ENCODE measurements around the gene PCLO. TPM values are rescaled to one million over a fixed set of nuclear protein-coding genes. Genes with fewer than 3 reads are reported as not detected.
"Not testable (repeated sequence)": the region's sequence is repeated elsewhere in the genome, so short reads cannot be mapped to it uniquely, and the experiment has no call there.

PCLO gene
- total RNA-seq, 1 donor, result 0.36 TPM

GRCh38 chr7:82904871-82905270 is 257.8 kb downstream of the PCLO start:
- H3K79me2 ChIP-seq (ENCODE audit: insufficient read depth, low read length), result no peaks in the 10 kb centered on the region
- no peak overlapping the region for H2AFZ ChIP-seq (ENCODE audit: low read length)
- H3K27me3 ChIP-seq (ENCODE audit: insufficient read depth, low read length), result no peaks in the 10 kb centered on the region
- no peaks in the 10 kb centered on the region for H3K4me1 ChIP-seq (ENCODE audit: insufficient read depth, low read length)
- no peaks in the 10 kb centered on the region for H3K36me3 ChIP-seq (ENCODE audit: insufficient read depth, low read length)
- no peak for DNase-seq (ENCODE audit: insufficient read length, low spot score, missing footprints)
- no peaks in the 10 kb centered on the region for H4K20me1 ChIP-seq (ENCODE audit: insufficient read depth, low read length)
- no peak for TF ChIP-seq CTCF (IDR thresholded peaks at IDR 0.05; ENCODE audit: extremely low read depth, low read depth, low read length)
- H3K4me3 ChIP-seq (ENCODE audit: insufficient read depth, low read length), result no peak overlapping the region
- H3K4me2 ChIP-seq (ENCODE audit: insufficient read depth, low read length), result no peak overlapping the region
- no peak overlapping the region for H3K27ac ChIP-seq (ENCODE audit: low read depth, low read length)
- H3K9me3 ChIP-seq (ENCODE audit: low read depth, low read length), result no peaks in the 10 kb centered on the region

GRCh38 chr7:82901098-82901497 is 261.6 kb downstream of the PCLO start:
- H2AFZ ChIP-seq (ENCODE audit: low read length); H3K27me3 ChIP-seq (ENCODE audit: insufficient read depth, low read length); DNase-seq (ENCODE audit: insufficient read length, low spot score, missing footprints); H3K36me3 ChIP-seq (ENCODE audit: insufficient read depth, low read length); H3K4me2 ChIP-seq (ENCODE audit: insufficient read depth, low read length); H3K27ac ChIP-seq (ENCODE audit: low read depth, low read length); H3K79me2 ChIP-seq (ENCODE audit: insufficient read depth, low read length); H4K20me1 ChIP-seq (ENCODE audit: insufficient read depth, low read length); H3K4me3 ChIP-seq (ENCODE audit: insufficient read depth, low read length); H3K4me1 ChIP-seq (ENCODE audit: insufficient read depth, low read length); H3K9me3 ChIP-seq (ENCODE audit: low read depth, low read length): not testable (repeated sequence)

GRCh38 chr7:82897500-82897899 is 265.2 kb downstream of the PCLO start:
- TF ChIP-seq CTCF (IDR thresholded peaks at IDR 0.05; ENCODE audit: extremely low read depth, low read depth, low read length), result no peak
- H3K4me3 ChIP-seq (ENCODE audit: insufficient read depth, low read length), result no peak overlapping the region
- H2AFZ ChIP-seq (ENCODE audit: low read length), result no peak overlapping the region
- no peak for DNase-seq (ENCODE audit: insufficient read length, low spot score, missing footprints)
- no peaks in the 10 kb centered on the region for H3K4me1 ChIP-seq (ENCODE audit: insufficient read depth, low read length)
- no peaks in the 10 kb centered on the region for H3K79me2 ChIP-seq (ENCODE audit: insufficient read depth, low read length)
- no peaks in the 10 kb centered on the region for H4K20me1 ChIP-seq (ENCODE audit: insufficient read depth, low read length)
- H3K9me3 ChIP-seq (ENCODE audit: low read depth, low read length), result no peaks in the 10 kb centered on the region
- H3K27ac ChIP-seq (ENCODE audit: low read depth, low read length), result no peak overlapping the region
- H3K27me3 ChIP-seq (ENCODE audit: insufficient read depth, low read length), result no peaks in the 10 kb centered on the region
- no peak overlapping the region for H3K4me2 ChIP-seq (ENCODE audit: insufficient read depth, low read length)
- H3K36me3 ChIP-seq (ENCODE audit: insufficient read depth, low read length), result no peaks in the 10 kb centered on the region

- H4K20me1 ChIP-seq (ENCODE audit: insufficient read depth, low read length); H3K4me3 ChIP-seq (ENCODE audit: insufficient read depth, low read length); H3K79me2 ChIP-seq (ENCODE audit: insufficient read depth, low read length); H3K9me3 ChIP-seq (ENCODE audit: low read depth, low read length); H3K27ac ChIP-seq (ENCODE audit: low read depth, low read length); DNase-seq (ENCODE audit: insufficient read length, low spot score, missing footprints); H3K4me1 ChIP-seq (ENCODE audit: insufficient read depth, low read length); H3K4me2 ChIP-seq (ENCODE audit: insufficient read depth, low read length); H3K27me3 ChIP-seq (ENCODE audit: insufficient read depth, low read length); H2AFZ ChIP-seq (ENCODE audit: low read length); H3K36me3 ChIP-seq (ENCODE audit: insufficient read depth, low read length): not testable (repeated sequence)
Measured at GRCh38 chr7:82894341-82894740, 268.3 kb downstream of the PCLO start.

- no peak for DNase-seq (ENCODE audit: insufficient read length, low spot score, missing footprints)
- no peak for TF ChIP-seq CTCF (IDR thresholded peaks at IDR 0.05; ENCODE audit: extremely low read depth, low read depth, low read length)
- no peaks in the 10 kb centered on the region for H4K20me1 ChIP-seq (ENCODE audit: insufficient read depth, low read length)
Measured at GRCh38 chr7:82886324-82886723, 276.4 kb downstream of the PCLO start.

More at GRCh38 chr7:82886324-82886723, 276.4 kb downstream of the PCLO start:
- H3K4me3 ChIP-seq (ENCODE audit: insufficient read depth, low read length), result no peak overlapping the region
- no peak overlapping the region for H3K4me2 ChIP-seq (ENCODE audit: insufficient read depth, low read length)
- H2AFZ ChIP-seq (ENCODE audit: low read length), result no peak overlapping the region
- no peaks in the 10 kb centered on the region for H3K9me3 ChIP-seq (ENCODE audit: low read depth, low read length)
- no peaks in the 10 kb centered on the region for H3K4me1 ChIP-seq (ENCODE audit: insufficient read depth, low read length)
- no peaks in the 10 kb centered on the region for H3K79me2 ChIP-seq (ENCODE audit: insufficient read depth, low read length)
- no peak overlapping the region for H3K27ac ChIP-seq (ENCODE audit: low read depth, low read length)
- no peaks in the 10 kb centered on the region for H3K36me3 ChIP-seq (ENCODE audit: insufficient read depth, low read length)
- H3K27me3 ChIP-seq (ENCODE audit: insufficient read depth, low read length), result no peaks in the 10 kb centered on the region

All from osteoblast (primary cell).